HG03095 (cell line): ENCODE data around the gene MT1F.

ENCODE experiments used
- ATAC-seq: cut with Tn5 transposase; IDR thresholded peaks from one replicate; pipeline ENCODE4 v1.9.1; 2021; ENCODE audit warnings: moderate library complexity; ENCODE audit not compliant: unreplicated experiment

MT1F gene

DNA sequence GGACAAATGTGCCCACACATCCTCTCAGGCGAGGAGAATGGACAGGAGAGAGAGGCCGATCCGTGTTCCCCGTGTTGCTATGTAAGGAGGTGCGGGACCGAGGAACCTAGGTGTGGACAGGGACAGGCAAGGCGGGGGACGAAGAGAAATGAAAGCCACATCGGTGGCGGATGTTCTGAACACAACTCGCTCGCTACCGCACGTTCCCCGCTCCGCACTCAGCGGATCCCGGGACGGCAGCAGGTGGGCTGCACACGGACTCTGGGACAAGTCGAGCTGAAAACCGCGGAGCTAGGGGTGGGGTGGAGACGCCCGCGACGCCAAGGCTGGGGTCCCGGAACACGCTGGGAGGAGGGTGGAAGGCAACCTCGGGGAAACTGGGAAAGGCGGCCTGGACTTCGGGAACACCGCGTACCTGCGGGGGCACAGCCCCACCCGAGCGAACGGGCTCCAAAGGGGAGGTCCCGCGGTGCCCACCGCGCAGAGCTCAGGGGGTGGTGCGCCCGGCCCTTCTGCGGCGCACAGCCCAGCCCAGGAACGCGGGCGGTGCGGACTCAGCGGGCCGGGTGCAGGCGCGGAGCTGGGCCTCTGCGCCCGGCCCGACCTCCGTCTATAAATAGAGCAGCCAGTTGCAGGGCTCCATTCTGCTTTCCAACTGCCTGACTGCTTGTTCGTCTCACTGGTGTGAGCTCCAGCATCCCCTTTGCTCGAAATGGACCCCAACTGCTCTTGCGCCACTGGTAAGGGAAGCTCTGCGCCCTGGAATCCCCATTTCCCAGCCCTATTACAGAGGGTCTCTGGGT, 32.4 kb upstream of the MT1F start, which contains the start of gene MT1E:
Gene MT1E, plus strand, starts transcription at position 642 of the 803 bp plus-strand sequence. Its CDS starts 71 bp downstream, at position 713.
- no peak for ATAC-seq

DNA sequence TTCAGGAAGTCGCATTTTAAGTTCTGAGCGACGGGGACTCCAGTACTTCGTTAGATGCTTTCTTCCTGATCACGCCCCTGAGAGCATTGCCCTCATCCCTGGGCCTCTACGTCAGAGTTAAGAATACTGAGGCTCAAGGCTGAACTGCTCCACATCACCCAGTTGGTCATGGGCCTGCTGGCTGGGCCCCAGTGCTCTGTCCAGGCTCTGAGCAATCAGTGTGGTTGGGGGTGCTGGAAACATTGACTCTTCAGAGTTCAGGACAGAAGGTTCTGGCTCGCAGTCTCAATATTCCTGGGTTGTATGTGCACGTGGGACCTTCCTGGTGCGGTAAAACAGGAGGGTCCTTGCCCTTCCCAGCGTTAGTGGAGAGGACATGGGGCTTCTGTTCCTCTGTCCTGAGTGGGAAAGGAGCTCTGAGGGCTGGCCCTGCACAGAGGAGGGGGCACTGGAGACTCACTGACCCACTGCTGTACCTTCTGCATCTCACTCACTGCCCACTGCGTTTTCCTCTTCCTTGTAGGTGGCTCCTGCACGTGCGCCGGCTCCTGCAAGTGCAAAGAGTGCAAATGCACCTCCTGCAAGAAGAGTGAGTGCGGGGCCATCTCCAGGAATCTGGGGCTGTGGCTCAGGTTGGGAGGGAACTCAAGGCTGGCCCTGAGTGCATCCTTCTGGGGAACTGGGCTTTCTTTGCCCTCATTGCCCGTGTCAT, 31.7 kb upstream of the MT1F start:
- ATAC-seq: no peak

DNA sequence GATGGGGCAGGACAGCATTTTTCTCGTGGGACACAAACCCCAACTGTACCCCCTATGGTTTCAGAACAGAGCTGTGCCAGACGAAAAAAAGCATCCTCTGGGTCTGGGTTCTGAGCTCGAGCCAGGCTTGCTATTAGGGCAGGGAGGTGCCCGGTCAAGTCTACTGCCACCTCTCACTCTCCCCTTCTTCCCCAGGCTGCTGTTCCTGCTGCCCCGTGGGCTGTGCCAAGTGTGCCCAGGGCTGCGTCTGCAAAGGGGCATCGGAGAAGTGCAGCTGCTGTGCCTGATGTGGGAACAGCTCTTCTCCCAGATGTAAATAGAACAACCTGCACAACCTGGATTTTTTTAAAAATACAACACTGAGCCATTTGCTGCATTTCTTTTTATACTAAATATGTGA, 31.1 kb upstream of the MT1F start:
- ATAC-seq: no peak

DNA sequence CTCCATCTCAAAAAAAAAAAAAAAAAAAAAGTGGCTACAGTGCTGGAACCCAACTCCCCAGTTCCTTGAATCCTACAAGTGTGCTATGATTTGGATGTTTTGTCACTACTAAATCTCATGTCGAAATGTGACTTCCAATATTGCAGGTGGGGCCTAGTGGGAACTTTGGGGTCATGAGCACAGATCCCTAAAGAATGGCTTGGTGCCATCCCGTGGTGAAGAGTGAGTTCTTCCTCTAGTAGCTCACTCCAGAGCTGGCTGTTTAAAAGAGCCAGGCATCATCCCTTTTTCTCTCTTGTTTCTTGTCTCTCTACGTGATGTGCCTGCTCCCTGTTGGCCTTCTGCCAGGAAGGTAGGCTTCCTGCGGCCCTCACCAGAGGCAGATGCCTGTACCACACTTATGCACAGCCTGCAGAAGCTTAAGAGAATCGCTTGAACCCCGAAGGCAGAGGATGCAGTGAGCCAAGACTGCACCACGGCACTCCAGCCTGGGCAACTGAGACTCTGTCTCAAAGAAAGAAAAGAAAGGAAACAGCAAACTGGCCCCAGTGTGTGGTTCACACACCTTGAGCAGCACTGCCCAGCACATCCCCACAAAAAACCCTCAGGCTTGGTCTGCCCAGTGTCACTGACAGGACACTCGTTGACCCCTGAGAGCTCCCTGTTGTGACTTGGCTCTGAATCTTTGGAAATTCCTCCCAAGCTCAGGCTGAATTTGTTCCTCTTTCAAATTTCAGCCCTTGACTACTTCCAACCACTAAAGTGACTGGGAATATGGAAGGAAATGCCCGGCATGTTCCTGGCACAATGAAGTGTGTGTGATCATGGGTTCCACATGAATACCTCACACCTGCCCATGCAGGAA, 29.0 kb upstream of the MT1F start:
- no peak for ATAC-seq

DNA sequence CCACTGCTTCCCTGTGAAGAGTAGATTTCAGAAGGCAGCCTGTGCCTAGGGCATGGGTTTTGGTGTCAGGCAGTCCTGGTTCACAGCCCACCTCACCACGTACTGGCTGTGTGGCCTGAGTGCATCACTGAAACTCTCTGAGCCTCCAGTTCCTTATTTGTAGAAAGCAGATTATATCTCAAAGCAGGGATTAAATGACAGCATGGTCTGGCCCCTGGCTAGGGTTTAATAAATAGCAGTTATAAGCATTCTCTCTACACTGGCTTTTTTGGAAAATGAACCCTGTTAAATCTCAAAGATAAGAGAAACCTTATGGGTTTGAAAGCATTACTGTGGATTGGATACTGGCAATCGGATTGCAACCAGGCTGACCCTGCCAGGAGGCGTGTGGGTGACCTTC, 28.2 kb upstream of the MT1F start:
- ATAC-seq: no peak

DNA sequence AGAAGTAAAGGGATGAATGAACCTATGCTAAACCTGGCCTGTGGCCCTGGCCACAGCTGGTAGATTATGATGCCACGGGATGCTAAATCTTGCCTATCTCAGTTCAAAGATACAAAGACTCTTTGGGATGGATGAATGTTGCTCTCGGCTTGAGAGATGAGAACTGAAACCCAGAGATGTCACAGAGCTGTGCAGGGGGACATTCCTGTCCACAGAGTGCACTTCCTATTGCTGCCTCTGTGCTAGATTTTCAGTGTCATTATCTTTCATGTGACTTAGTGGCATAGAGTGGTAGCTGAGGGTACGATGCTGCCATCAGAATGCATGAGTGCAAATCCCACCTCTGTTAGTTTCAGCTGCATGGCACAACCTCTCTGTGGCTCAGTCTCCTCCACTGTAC, 27.6 kb upstream of the MT1F start:
- ATAC-seq: peak; percentile 92

DNA sequence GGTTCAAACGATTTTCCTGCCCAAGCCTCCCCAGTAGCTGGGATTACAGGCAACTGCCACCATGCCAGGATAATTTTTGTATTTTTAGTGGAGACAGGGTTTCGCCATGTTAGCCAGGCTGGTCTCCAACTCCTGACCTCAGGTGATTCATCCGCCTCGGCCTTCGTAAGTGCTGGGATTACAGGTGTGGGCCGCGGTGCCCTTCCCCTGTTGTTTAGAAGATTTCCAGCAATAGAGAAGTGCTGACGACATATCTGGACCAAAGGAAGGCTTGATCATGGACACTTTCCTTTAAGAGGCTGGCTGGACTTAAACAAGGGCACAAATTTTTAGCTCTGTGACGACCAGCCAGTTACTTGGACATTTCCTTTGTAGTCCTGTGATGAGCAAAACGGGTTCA, 26.6 kb upstream of the MT1F start:
- ATAC-seq: no peak

DNA sequence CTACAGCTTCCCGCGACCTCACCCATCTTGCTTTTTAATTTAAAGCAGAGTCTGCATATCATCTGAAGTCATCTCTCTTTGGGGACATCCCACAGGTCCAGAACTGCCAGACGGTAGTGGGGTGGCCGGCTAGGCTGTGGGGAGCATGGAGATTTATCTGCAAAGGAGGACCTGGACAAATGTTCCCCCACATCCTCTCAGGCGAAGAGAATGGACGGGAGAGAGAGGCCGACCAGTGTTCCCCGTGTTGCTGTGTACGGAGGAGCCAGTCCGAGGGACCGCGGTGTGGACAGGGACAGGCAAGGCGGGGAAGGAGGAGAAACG, 26.0 kb upstream of the MT1F start:
- no peak for ATAC-seq

DNA sequence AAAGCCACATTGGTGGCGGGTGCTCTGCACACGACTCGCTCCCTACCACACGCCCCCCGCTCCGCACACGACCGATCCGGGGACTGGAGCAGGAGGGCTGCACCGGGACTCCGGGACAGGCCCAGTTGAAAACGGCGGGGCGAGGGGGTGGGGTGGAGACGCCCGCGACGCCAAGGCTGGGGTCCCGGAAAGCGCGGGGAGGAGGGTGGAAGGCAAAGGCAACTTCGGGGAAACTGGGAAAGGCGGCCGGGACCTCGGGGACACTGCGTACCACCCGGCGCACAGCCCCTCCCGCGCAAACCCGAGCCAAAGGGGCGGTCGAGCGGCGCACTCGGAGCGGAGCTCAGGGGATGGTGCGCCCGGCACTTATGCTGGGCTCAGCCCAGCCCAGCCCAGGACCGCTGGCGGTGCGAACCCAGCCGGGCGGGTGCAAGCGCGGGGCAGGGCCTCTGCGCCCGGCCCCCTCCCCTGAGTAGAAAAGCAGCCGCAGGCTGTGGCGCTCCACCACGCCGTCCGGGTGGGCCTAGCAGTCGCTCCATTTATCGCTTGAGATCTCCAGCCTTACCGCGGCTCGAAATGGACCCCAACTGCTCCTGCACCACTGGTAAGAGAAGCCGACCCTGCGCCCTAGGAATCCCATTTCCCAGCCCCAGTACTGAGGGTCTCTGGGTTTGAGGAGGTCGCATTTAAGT, 25.5 kb upstream of the MT1F start, which contains the start of gene MT1M:
Gene MT1M, plus strand, starts transcription at position 504 of the 692 bp plus-strand sequence. Its CDS starts 73 bp downstream, at position 577.
- no peak for ATAC-seq

DNA sequence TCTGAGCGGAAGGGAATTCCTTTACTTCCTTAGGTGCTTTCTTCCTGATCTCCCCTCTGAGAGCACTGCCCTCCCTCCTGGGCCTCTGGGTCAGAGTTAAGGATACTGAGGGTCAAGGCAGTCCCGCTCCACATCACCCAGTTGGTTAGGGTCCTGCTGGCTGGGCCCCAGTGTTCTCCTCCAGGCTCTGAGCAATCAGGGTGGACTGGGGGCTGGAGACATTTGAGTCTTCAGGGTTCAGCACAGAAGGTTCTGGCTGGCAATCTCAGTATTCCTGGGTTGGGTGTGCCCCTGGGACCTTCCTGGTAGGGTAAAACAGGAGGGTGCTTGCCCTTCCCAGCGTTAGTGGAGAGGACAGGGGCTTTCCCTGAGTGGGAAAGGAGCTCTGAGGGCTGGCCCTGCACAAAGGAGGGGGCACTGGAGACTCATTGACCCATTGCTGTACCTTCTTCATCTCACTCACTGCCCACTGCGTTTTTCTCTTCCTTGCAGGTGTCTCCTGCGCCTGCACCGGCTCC, 24.9 kb upstream of the MT1F start:
- ATAC-seq: no peak

DNA sequence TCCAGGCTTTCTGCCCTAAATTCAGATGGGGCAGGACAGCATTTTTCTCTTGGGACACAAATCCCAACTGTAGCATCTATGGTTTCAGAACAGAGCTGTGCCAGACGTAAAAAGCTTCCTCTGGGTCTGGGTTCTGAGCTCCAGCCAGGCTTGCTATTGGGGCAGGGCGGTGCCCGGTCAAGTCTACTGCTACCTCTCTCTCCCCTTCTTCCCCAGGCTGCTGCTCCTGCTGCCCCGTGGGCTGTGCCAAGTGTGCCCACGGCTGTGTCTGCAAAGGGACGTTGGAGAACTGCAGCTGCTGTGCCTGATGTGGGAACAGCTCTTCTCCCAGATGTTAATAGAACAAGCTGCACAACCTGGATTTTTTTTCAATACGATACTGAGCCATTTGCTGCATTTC, 24.2 kb upstream of the MT1F start:
- no peak for ATAC-seq

DNA sequence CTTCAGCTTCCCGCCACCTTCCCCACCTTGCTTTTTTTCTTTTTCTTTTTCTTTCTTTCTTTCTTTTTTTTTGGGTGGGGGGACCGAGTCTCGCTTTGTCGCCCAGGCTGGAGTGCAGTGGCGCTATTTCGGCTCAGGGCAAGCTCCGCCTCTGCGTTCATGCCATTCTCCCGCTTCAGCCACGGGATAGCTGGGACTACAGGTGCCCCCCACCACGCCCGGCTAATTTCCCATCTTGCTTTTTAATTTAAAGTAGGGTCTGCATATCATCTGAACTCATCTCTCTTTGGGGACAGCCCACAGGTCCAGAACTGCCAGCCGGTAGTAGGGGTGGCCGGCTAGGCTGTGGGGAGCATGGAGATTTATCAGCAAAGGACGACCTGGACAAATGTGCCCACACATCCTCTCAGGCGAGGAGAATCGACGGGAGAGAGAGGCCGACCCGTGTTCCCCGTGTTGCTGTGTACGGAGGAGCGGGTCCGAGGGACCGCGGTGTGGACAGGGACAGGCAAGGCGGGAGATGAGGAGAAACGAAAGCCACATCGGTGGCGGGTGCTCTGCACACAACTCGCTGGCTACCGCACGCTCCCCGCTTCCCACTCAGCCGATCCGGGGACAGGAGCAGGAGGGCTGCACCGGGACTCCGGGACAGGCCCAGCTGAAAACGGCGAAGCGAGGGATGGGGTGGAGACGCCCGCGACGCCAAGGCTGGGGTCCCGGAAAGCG, 22.9 kb upstream of the MT1F start:
- ATAC-seq: no peak

DNA sequence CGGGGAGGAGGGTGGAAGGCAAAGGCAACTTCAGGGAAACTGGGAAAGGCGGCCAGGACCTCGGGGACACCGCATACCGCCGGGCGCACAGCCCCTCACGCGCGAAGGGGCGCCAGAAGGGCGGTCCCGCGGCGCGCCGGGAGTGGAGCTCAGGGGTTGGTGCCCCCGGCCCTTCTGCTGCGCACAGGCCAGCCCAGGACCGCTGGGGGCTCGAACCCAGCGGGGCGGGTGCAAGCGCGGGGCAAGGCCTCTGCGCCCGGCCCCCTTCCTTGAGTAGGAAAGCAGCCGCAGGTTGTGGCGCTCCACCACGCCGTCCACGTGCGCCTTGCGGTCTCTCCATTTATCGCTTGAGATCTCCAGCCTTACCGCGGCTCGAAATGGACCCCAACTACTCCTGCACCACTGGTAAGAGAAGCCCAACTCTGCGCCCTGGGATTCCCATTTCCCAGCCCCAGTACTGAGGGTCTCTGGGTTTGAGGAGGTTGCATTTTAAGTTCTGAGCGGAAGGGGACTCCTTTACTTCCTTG, 22.3 kb upstream of the MT1F start:
- ATAC-seq: no peak

DNA sequence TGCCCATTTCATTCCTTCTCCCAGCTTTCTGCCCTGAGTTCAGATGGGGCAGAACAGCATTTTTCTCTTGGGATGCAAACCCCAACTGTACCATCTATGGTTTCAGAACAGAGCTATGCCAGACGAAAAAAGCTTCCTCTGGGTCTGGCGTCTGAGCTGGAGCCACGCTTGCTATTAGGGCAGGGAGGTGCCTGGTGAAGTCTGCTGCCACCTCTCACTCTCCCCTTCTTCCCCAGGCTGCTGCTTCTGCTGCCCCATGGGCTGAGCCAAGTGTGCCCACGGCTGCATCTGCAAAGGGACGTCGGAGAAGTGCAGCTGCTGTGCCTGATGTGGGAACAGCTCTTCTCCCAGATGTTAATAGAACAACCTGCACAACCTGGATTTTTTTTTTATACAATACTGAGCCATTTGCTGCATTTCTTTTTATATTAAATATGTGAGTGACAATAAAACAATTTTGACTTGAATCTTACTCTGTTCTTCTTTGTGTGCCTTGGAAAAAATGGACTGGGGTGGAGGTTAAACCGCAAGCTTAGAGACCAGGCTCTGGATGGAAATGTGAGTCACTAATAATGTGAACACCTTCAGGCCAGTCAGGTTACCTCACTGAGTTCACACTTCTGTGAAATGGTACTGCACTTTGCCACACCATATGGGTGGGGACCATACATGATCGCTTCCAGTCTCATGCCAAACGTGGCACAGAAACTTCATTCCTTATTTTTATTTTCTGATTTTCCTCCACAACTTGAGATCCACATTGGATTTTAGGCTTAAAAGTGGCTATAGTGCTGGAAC, 20.9 kb upstream of the MT1F start:
- ATAC-seq: no peak

DNA sequence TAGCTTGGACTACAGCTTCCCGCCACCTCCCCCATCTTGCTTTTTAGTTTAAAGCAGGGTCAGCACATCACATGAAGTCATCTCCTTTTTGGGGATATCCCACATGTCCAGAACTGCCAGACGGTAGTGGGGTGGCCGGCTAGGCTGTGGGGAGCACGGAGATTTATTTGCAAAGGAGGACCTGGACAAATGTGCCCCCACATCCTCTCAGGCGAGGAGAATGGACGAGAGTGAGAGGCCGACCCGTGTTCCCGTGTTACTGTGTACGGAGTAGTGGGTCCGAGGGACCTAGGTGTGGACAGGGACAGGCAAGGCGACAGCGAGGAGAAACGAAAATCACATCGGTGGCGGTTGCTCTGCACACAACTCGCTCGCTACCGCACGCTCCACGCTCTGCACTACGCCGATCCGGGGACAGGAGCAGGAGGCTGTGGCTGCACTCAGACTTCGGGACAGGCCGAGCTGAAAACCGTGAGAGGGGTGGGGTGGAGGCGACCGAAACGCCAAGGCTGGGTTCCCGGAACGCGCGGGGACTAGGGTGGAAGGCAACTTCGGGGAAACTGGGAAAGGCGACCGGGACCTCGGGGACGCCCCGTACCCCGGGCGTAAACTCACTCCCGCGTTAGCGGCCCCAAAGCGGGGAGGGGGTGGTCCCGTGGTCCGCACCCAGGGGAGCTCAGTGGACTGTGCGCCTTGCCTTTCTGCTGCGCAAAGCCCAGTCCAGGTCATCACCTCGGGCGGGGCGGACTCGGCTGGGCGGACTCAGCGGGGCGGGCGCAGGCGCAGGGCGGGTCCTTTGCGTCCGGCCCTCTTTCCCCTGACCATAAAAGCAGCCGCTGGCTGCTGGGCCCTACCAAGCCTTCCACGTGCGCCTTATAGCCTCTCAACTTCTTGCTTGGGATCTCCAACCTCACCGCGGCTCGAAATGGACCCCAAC, 19.7 kb upstream of the MT1F start, which contains the start of gene MT1A:
Gene MT1A, plus strand, starts transcription at position 853 of the 937 bp plus-strand sequence. Its CDS starts 73 bp downstream, at position 926.
- ATAC-seq: no peak

DNA sequence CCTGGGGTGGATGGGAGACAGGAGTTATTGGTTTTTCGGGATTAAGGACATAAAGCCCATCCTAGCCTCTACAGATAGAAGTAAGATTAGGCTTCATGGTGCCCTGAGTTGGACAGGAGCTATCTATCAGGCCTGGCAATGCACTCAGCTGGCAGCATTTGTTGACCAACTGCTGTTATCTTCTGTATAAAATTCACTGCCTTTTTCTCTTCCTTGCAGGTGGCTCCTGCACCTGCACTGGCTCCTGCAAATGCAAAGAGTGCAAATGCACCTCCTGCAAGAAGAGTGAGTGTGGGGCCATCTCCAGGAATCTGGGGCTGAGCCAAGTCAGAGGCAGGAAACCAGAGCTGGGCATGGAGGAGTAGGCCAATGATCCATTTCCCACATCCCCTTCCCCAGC, 18.7 kb upstream of the MT1F start:
- ATAC-seq: no peak

DNA sequence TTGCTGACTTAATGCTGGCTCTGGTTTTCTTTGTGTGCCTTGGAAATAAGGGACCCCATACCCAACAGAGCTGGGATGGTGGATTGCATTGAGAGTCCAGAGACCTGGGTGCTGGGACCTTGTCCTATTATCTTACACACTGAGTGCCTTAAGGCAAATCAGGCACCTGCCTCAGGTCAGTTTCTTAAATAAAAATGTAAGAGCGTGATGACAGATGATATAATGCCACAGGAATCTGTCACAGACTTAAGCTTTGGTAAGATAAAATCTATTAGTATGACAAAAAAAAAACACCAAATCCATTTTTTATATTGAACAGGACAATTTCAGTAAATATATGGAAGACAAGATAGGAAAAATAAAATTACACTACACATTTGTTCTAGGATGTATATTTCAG, 17.7 kb upstream of the MT1F start:
- ATAC-seq: no peak

DNA sequence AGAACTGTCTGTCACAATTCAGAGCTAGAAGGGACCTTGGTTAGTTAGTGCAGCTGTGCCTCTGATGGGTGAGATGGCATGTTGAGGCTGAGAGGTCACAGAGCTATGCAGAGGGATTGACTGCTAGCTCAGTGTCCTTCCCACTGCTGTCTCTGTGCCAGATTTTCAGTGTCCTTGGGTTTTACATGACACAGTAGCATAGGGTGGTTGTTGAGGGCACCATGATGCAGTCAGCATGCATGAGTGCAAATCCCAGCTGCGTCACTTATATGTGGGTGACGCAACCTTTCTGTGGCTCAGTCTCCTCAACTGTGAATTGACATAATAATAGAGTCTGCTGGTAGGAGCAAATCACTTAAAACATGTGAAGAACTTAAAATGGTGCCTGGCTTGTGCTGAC, 16.6 kb upstream of the MT1F start:
- no peak for ATAC-seq
